K562 (cell line): ENCODE data around the gene NRTN. TPM values are rescaled to one million over a fixed set of nuclear protein-coding genes. Genes with fewer than 3 reads are reported as not detected.
A peak's percentile ranks its signal among the peaks of the same experiment; 100 is the strongest.

Experiments
- ATAC-seq: fragments of 200-7000 bp; cut with Tn5 transposase; 3 replicates; pipeline ENCODE4 v1.9.1; 2020; ENCODE audit warnings: moderate library complexity
- BruUV-seq: library from RNA; stranded (reverse); fragments of 400-500 nt; replicated peaks from 2 replicates; lab custom pipeline; 2021; lab: Mats Ljungman, UMichigan
- CTCF ChIA-PET: fragments of 300-600 bp; formaldehyde crosslinking; extraction: SDS; loops from one replicate; lab custom pipeline; 2021; ENCODE audit warnings: low intra/inter-chr PET ratio; lab: Yijun Ruan, JAX
- POLR2A ChIA-PET: fragments of 300-600, 350-650 bp; sonication (Branson Sonifier 250); formaldehyde crosslinking; extraction: SDS; loops from one replicate; lab custom pipeline; 2021; ENCODE audit warnings: antibody characterized with exemption, inconsistent platforms; lab: Yijun Ruan, JAX
- DNase-seq, 4 experiments: peaks; one replicate each; pipeline versions ENCODE4 v3.0.0 to v3.0.0-alpha.2; 2011 to 2018; ENCODE audit warnings: low spot score in 3 of 4, mixed read lengths in 3 of 4; ENCODE audit errors: extremely low read depth in 1 of 4
- FAIRE-seq: peaks from 2 replicates; lab custom pipeline; 2011; peaks lifted over from hg19 to GRCh38; lab: Jason Lieb, UNC
- H2AFZ ChIP-seq: 2 replicates; pipeline ENCODE4 v1.6.0; 2011; ENCODE audit warnings: low read depth, low read length, control low read depth, inconsistent platforms
- H3K27ac ChIP-seq: fragments of 200-600 bp; 3 replicates; pipeline ENCODE4 v1.8.0; 2011; ENCODE audit warnings: low read depth, mild to moderate bottlenecking, control low read depth, inconsistent platforms, low read length, moderate library complexity, mixed read lengths; ENCODE audit errors: extremely low read depth
- H3K27me3 ChIP-seq, 2 experiments: fragments of 300-600 bp in 1 of 2; 2 replicates in 1 of 2; 3 replicates in 1 of 2; pipeline versions ENCODE4 v1.6.0 to v1.8.0; 2011; ENCODE audit warnings: inconsistent platforms in 2 of 2, low read length in 2 of 2, mild to moderate bottlenecking in 1 of 2, mixed read lengths in 1 of 2, moderate library complexity in 1 of 2; ENCODE audit not compliant: control insufficient read depth in 2 of 2, insufficient read depth in 2 of 2
- H3K36me3 ChIP-seq: fragments of 300-600 bp; 3 replicates; pipeline ENCODE4 v1.8.0; 2011; ENCODE audit warnings: mild to moderate bottlenecking, low read length, inconsistent platforms; ENCODE audit not compliant: control insufficient read depth, insufficient read depth
- H3K4me1 ChIP-seq, 2 experiments: fragments of 200-600 bp in 1 of 2; replicated peaks in 1 of 2; 2 replicates in 1 of 2; 3 replicates in 1 of 2; pipeline versions ENCODE4 v1.5.1 to v1.8.0; 2011; ENCODE audit warnings: inconsistent platforms in 2 of 2, low read length in 2 of 2, mild to moderate bottlenecking in 1 of 2, mixed read lengths in 1 of 2, moderate library complexity in 1 of 2; ENCODE audit not compliant: control insufficient read depth in 2 of 2, insufficient read depth in 2 of 2
- H3K4me2 ChIP-seq: 2 replicates; pipeline ENCODE4 v1.6.1; 2011; ENCODE audit warnings: low read length, control low read depth, inconsistent platforms, mixed read lengths; ENCODE audit not compliant: insufficient read depth
- H3K4me3 ChIP-seq: fragments of 200-600 bp; sonication (generic), shearing (Covaris generic); 2 replicates; pipeline ENCODE4 v1.5.1; 2016; ENCODE audit warnings: control low read depth, inconsistent platforms
- H3K79me2 ChIP-seq: fragments of 200-600 bp; 3 replicates; pipeline ENCODE4 v1.8.0; 2011; ENCODE audit warnings: low read length, inconsistent platforms; ENCODE audit not compliant: control insufficient read depth, insufficient read depth
- H3K9ac ChIP-seq, 2 experiments: 2 replicates each; pipeline versions ENCODE4 v1.6.0 to v1.6.1; 2011; ENCODE audit warnings: low read depth in 2 of 2, low read length in 2 of 2, control low read depth in 1 of 2, inconsistent platforms in 1 of 2, mild to moderate bottlenecking in 1 of 2, mixed read lengths in 1 of 2; ENCODE audit not compliant: insufficient read depth in 1 of 2
- H3K9me1 ChIP-seq: one replicate; pipeline ENCODE4 v1.6.0; 2011; ENCODE audit warnings: inconsistent platforms, mild to moderate bottlenecking, low read length, moderate library complexity; ENCODE audit not compliant: control insufficient read depth, insufficient read depth
- H3K9me3 ChIP-seq: replicated peaks from 2 replicates; pipeline ENCODE4 v1.5.1; 2011; ENCODE audit warnings: low read depth, low read length, inconsistent platforms; ENCODE audit not compliant: control insufficient read depth, insufficient read depth
- H4K20me1 ChIP-seq: replicated peaks from 2 replicates; pipeline ENCODE4 v1.6.1; 2011; ENCODE audit warnings: low read length, inconsistent platforms, mixed read lengths; ENCODE audit not compliant: control insufficient read depth, insufficient read depth
- BCOR ChIP-seq: fragments of 450-650 bp; IDR thresholded peaks from 2 replicates; pipeline ENCODE4 v1.6.1; 2016
- HDAC6 ChIP-seq: IDR thresholded peaks from 2 replicates; pipeline ENCODE4 v1.6.1; 2012; ENCODE audit warnings: low read depth, mild to moderate bottlenecking, control low read depth, inconsistent platforms, low read length, moderate library complexity
- HNRNPLL ChIP-seq: fragments of 200-400 bp; formaldehyde crosslinking; IDR thresholded peaks from 2 replicates; pipeline ENCODE4 v1.6.1; 2017; ENCODE audit warnings: low read length, low read depth, mild to moderate bottlenecking; ENCODE audit not compliant: poor library complexity, severe bottlenecking
- KDM1A ChIP-seq, 2 experiments: fragments of 450-650 bp; IDR thresholded peaks; 2 replicates each; pipeline ENCODE4 v1.6.1; 2016; ENCODE audit warnings: mild to moderate bottlenecking in 2 of 2
- MAFG ChIP-seq: fragments of 450-650 bp; conservative IDR thresholded peaks from 2 replicates; pipeline ENCODE4 v1.6.1; 2016; ENCODE audit warnings: missing genetic modification characterization, missing compliant biosample characterization
- PCBP1 ChIP-seq: fragments of 200-400 bp; formaldehyde crosslinking; IDR thresholded peaks from 2 replicates; pipeline ENCODE4 v1.6.1; 2018; ENCODE audit warnings: mild to moderate bottlenecking, low read depth, low read length; ENCODE audit not compliant: poor library complexity, severe bottlenecking
- PPARD ChIP-seq: fragments of 250-450 bp; sonication (Bioruptor Pico); IDR thresholded peaks from 2 replicates; pipeline ENCODE4 v1.8.0; 2022; ENCODE audit warnings: inconsistent platforms, mild to moderate bottlenecking, moderate library complexity
- PYGO2 ChIP-seq: fragments of 450-650 bp; IDR thresholded peaks from 2 replicates; pipeline ENCODE4 v1.6.1; 2016; ENCODE audit warnings: mild to moderate bottlenecking, missing genetic modification characterization, moderate library complexity, missing compliant biosample characterization
- RBM25 ChIP-seq: fragments of 200-400 bp; formaldehyde crosslinking; IDR thresholded peaks from 2 replicates; pipeline ENCODE4 v1.6.1; 2018; ENCODE audit warnings: low read length, low read depth, moderate library complexity; ENCODE audit not compliant: severe bottlenecking
- SMAD2 ChIP-seq: fragments of 150-350 bp; IDR thresholded peaks from 2 replicates; pipeline ENCODE4 v1.6.1; 2014; ENCODE audit warnings: low read depth, mild to moderate bottlenecking, low read length
- SP1 ChIP-seq: sonication (generic); formaldehyde crosslinking; IDR thresholded peaks from 2 replicates; pipeline ENCODE4 v1.8.1; 2022; ENCODE audit warnings: mild to moderate bottlenecking, missing genetic modification reagents
- YY1 ChIP-seq, 3 experiments: IDR thresholded peaks; 2 replicates each; pipeline ENCODE4 v1.6.1; 2011; ENCODE audit warnings: low read length in 2 of 3, mild to moderate bottlenecking in 2 of 3, moderate library complexity in 2 of 3, borderline replicate concordance in 1 of 3, control low read depth in 1 of 3, low read depth in 1 of 3; ENCODE audit not compliant: insufficient read depth in 3 of 3, insufficient replicate concordance in 2 of 3, control insufficient read depth in 1 of 3, insufficient read length in 1 of 3; ENCODE audit errors: extremely low read depth in 1 of 3
- ZNF354B ChIP-seq: fragments of 250-450 bp; sonication (Bioruptor Pico); IDR thresholded peaks from 2 replicates; pipeline ENCODE4 v1.4.0; 2020
- WGBS: fragments of 100-300 bp; shearing (Covaris generic); methylation state at CpG from one replicate; pipeline ENCODE4 v1.1.6; 2016; ENCODE audit warnings: low coverage, mixed read lengths; ENCODE audit not compliant: insufficient coverage; ENCODE audit errors: missing lambda C conversion rate; 5-methylcytosine and 5-hydroxymethylcytosine counted together
- in situ Hi-C: fragments of 300-500 bp; cut with MboI; formaldehyde crosslinking; loops from 4 replicates; pipeline ENCODE4 v1.15.0; 2018; ENCODE audit warnings: inconsistent platforms, mixed read lengths
- intact Hi-C: fragments of 100-400 bp; cut with micrococcal nuclease; formaldehyde crosslinking; loops from 2 replicates; pipeline ENCODE4 v1.14.2; 2022
- polyA plus RNA-seq, 8 experiments: library from polyadenylated mRNA; depleted of rRNA in 4 of 8; stranded (reverse) in 5 of 8; unstranded in 3 of 8; fragments of >200 nt; fragmentation: Nextera tagmentation in 2 of 8; fragmentation: Illumina TruSeq in 1 of 8; extraction: Ambion mirVana in 2 of 8; extraction: Trizol in 1 of 8; gene quantifications; 2 replicates each; pipeline versions ENCODE4 v1.2.1 to v1.2.3, GENCODE V29; 2011 to 2014; ENCODE audit warnings: inconsistent platforms in 1 of 8, missing spikeins in 1 of 8
- total RNA-seq, 7 experiments: library from RNA; depleted of rRNA in 6 of 7; stranded (reverse); fragments of >200 nt in 6 of 7; fragmentation: Illumina TruSeq in 2 of 7; extraction: Trizol in 2 of 7; gene quantifications; 2 replicates each; pipeline versions ENCODE4 v1.2.1 to v1.2.3, GENCODE V29; 2011 to 2021; ENCODE audit warnings: low replicate concordance in 1 of 7
- TF ChIP-seq, protein P1 (sequence below), 2 experiments: fragments of 450-650 bp; conservative IDR thresholded peaks; 2 replicates each; pipeline ENCODE4 v1.6.1; 2017; ENCODE audit warnings: mild to moderate bottlenecking in 2 of 2, moderate library complexity in 2 of 2
- TF ChIP-seq, protein P2 (sequence below): sonication (generic); formaldehyde crosslinking; IDR thresholded peaks from 2 replicates; pipeline ENCODE4 v1.8.1; 2023; ENCODE audit warnings: mild to moderate bottlenecking, missing genetic modification reagents

NRTN gene
- total and polyA plus RNA-seq, 9 of the 15 experiments (the other 6 are each of a cell fraction or from before 2014, with no cell fraction given) = 0.62 to 8.1 (median 1.6) TPM; not detected in 2

DNA sequence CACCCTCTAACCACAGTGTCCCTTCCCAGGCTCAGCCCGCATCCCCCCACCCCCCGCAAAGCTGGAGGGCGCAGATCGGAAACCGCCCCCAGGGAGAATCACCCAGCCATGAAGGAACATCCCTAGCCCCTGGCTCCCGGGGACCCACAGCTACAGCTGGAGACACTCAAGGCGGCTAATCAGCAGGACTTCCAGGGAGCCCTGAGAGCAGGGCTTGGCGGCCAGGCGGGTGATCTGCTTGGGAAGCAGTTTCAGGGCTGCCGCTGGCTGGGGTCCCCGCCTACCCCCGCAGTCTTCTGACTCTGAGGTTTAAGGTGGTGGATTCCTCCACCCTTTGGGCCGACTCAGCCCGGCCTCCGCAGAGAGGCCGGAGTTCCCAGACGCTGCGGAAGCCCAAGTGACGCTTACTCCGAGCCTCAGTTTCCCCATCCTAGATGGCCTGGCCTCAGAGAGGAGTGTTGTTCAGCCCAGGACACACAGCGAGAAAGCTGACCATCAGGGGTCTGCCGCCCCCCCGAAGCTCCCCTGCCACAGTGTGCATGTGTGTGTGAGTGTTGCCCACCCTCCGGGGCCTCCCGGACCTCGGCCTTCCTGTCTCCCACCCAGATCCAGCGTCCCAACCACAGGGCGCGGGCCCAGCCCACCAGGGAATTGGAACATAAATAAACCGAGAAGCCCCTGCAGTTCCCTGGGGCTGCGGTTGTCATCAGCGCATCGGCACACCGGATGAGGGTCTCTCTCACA lies 24.9 kb downstream of the NRTN start:
- DNase-seq (no peak), FAIRE-seq (no peak), ATAC-seq (no peak)
- Histone ChIP-seq H3K27me3 (peaks cover 5 to 15% of the 10 kb centered on the region in 2 experiments; a peak in 3 of 5 replicates), H3K9me3 (no peaks in the 10 kb centered on the region), H3K4me3 (no peak overlapping the region), H3K4me2 (0 out of 2 replicates have a peak overlapping the region, but pooled peaks have one; percentile 98), H3K27ac (no peak overlapping the region), H4K20me1 (no peaks in the 10 kb centered on the region; the same call in 1 of the 2 replicates), H3K79me2 (peaks cover 4% of the 10 kb centered on the region; the same call in 1 of the 3 replicates), H3K4me1 (peaks cover 6 to 62% of the 10 kb centered on the region in 2 experiments; a peak in 4 of 5 replicates), H2AFZ (no peak overlapping the region), H3K36me3 (no peaks in the 10 kb centered on the region), H3K9ac (peak overlapping the region; percentile 93 to 97; a peak in 3 of 4 replicates), H3K9me1 (peaks cover 3% of the 10 kb centered on the region)
- ChIA-PET CTCF (no interaction called here), POLR2A (interaction anchor here (0.7 to 2.2 kb wide), 4 partner anchors 16 to 139 kb away, joined by 3 to 16 read pairs (median 10); partner anchors contain the start of gene DUS3L)
- no TSS peak for BruUV-seq
- 86% methylated on average over 24 of the region's 34 CpGs for whole genome bisulfite sequencing
- in situ Hi-C loops (no loop called here), intact Hi-C loops (no loop called here)
- no peak for TF ChIP-seq HNRNPLL
- TF ChIP-seq MAFG (tag) = no peak
- TF ChIP-seq SP1 (CRISPR knock-in tag) = no peak
- TF ChIP-seq, protein P1, sequence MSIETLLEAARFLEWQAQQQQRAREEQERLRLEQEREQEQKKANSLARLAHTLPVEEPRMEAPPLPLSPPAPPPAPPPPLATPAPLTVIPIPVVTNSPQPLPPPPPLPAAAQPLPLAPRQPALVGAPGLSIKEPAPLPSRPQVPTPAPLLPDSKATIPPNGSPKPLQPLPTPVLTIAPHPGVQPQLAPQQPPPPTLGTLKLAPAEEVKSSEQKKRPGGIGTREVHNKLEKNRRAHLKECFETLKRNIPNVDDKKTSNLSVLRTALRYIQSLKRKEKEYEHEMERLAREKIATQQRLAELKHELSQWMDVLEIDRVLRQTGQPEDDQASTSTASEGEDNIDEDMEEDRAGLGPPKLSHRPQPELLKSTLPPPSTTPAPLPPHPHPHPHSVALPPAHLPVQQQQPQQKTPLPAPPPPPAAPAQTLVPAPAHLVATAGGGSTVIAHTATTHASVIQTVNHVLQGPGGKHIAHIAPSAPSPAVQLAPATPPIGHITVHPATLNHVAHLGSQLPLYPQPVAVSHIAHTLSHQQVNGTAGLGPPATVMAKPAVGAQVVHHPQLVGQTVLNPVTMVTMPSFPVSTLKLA (conservative IDR thresholded peaks at IDR 0.05) = no peak
- TF ChIP-seq PCBP1 = peak; percentile 39
- TF ChIP-seq ZNF354B (CRISPR knock-in tag) = no peak
- TF ChIP-seq YY1 (IDR thresholded peaks at IDR 0.05; ENCODE audit: borderline replicate concordance in 1 of 3, control insufficient read depth in 1 of 3, extremely low read depth in 1 of 3, insufficient read depth in 3 of 3, insufficient read length in 1 of 3, insufficient replicate concordance in 2 of 3, low read depth in 1 of 3, low read length in 2 of 3) = no peak
- peak in 1 of 2 experiments; percentile 35; a peak in 1 of 4 replicates for TF ChIP-seq KDM1A (IDR thresholded peaks at IDR 0.05)
- no peak for TF ChIP-seq HDAC6
- TF ChIP-seq BCOR = peak; percentile 63
- TF ChIP-seq PYGO2 (tag) = no peak
- no peak for TF ChIP-seq PPARD (CRISPR knock-in tag)
- peak; percentile 47 for TF ChIP-seq RBM25
- no peak for TF ChIP-seq SMAD2
- TF ChIP-seq, protein P2, sequence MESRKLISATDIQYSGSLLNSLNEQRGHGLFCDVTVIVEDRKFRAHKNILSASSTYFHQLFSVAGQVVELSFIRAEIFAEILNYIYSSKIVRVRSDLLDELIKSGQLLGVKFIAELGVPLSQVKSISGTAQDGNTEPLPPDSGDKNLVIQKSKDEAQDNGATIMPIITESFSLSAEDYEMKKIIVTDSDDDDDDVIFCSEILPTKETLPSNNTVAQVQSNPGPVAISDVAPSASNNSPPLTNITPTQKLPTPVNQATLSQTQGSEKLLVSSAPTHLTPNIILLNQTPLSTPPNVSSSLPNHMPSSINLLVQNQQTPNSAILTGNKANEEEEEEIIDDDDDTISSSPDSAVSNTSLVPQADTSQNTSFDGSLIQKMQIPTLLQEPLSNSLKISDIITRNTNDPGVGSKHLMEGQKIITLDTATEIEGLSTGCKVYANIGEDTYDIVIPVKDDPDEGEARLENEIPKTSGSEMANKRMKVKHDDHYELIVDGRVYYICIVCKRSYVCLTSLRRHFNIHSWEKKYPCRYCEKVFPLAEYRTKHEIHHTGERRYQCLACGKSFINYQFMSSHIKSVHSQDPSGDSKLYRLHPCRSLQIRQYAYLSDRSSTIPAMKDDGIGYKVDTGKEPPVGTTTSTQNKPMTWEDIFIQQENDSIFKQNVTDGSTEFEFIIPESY = peak; percentile 87
